NT2/D1 (cell line): Measurements from ENCODE around the gene GUCY1A1.

ENCODE experiments used
- DNase-seq: peaks from one replicate; pipeline ENCODE4 v3.0.0-alpha.2; 2011; ENCODE audit warnings: low read depth, low spot score
- H3K27me3 ChIP-seq: 2 replicates; pipeline ENCODE4 v1.6.0; 2011; ENCODE audit warnings: mild to moderate bottlenecking; ENCODE audit not compliant: insufficient read length, insufficient read depth
- H3K36me3 ChIP-seq: 2 replicates; pipeline ENCODE4 v1.6.1; 2011; ENCODE audit warnings: mild to moderate bottlenecking, low read length, mixed read lengths; ENCODE audit not compliant: insufficient read depth, insufficient read length
- H3K4me1 ChIP-seq: 2 replicates; pipeline ENCODE4 v1.5.1; 2011; ENCODE audit not compliant: insufficient read depth, insufficient read length
- H3K4me3 ChIP-seq: 2 replicates; pipeline ENCODE4 v1.5.1; 2011; ENCODE audit warnings: low read depth; ENCODE audit not compliant: insufficient read length
- H3K9ac ChIP-seq: 2 replicates; pipeline ENCODE4 v1.6.0; 2011; ENCODE audit warnings: low read depth; ENCODE audit not compliant: insufficient read length
- H3K9me3 ChIP-seq: 2 replicates; pipeline ENCODE4 v1.5.1; 2011; ENCODE audit warnings: mild to moderate bottlenecking, low read length; ENCODE audit not compliant: insufficient read depth
- SUZ12 ChIP-seq: IDR thresholded peaks from 2 replicates; pipeline ENCODE4 v1.6.1; 2011; ENCODE audit not compliant: insufficient read length, insufficient read depth; ENCODE audit errors: extremely low read depth
- YY1 ChIP-seq: IDR thresholded peaks from 2 replicates; pipeline ENCODE4 v1.6.1; 2011; ENCODE audit not compliant: insufficient read length, insufficient read depth
- ZNF274 ChIP-seq: IDR thresholded peaks from 2 replicates; pipeline ENCODE4 v1.6.1; 2011; ENCODE audit warnings: mild to moderate bottlenecking, low read depth, low read length

Gene GUCY1A1

GRCh38 chr4:155763551-155763950, 96.9 kb downstream of the GUCY1A1 start:
- H3K36me3 ChIP-seq: no peaks in the 10 kb centered on the region
- no peak overlapping the region for H3K4me3 ChIP-seq
- H3K4me1 ChIP-seq: no peaks in the 10 kb centered on the region
- peaks cover 21% of the 10 kb centered on the region for H3K27me3 ChIP-seq
- no peaks in the 10 kb centered on the region for H3K9me3 ChIP-seq
- DNase-seq: no peak
- TF ChIP-seq ZNF274 (no peak), SUZ12 (no peak)
- H3K9ac ChIP-seq: no peak overlapping the region

DNA sequence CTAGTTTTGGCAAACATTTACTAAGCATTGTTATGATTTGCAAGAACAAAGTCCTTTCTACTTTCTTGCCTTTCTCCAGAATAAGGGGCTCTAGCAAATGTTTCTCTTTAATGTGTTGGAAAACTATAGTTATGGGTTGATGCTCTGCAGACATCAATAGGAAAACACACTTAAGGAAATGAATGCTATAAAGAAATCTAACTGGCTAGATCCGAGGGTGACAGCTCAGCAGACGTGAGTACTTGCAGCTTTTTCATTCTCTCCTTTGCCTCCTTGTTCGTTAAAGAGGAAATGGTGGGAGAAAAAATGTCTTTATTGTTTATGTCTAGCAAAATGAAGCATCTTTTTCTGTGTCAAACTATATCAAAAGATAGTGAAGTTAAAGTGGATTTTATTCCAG, 98.5 kb downstream of the GUCY1A1 start:
- Histone ChIP-seq H3K4me1 (no peaks in the 10 kb centered on the region), H3K4me3 (no peak overlapping the region), H3K36me3 (no peaks in the 10 kb centered on the region), H3K9ac (no peak overlapping the region), H3K9me3 (no peaks in the 10 kb centered on the region), H3K27me3 (peaks cover 8% of the 10 kb centered on the region)
- DNase-seq: no peak
- TF ChIP-seq YY1 (no peak), ZNF274 (no peak), SUZ12 (no peak)

DNA sequence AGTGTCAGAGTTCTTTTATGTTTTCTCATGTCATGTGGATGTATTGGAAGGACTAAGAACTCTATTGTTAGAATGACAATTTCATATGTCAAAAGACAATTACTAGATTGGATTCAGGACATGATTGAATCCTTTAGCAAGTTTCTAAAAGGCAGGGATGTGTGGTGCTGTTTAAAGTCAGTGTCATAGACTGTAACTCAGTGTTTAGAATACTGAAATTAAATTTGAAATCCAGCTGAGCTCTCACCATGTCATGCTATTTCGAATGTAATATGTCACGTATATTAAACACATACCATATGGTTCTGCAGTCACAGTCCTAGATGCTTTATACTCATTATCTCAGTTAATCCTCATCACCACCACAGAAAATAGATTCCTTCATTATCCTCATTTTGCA, 100.0 kb downstream of the GUCY1A1 start:
- no peaks in the 10 kb centered on the region for H3K4me1 ChIP-seq
- H3K9ac ChIP-seq: no peak overlapping the region
- no peaks in the 10 kb centered on the region for H3K36me3 ChIP-seq
- H3K9me3 ChIP-seq: no peaks in the 10 kb centered on the region
- TF ChIP-seq ZNF274 (no peak), SUZ12 (no peak), YY1 (no peak)
- H3K27me3 ChIP-seq: no peaks in the 10 kb centered on the region
- no peak for DNase-seq
- no peak overlapping the region for H3K4me3 ChIP-seq

- H3K4me1 ChIP-seq: no peaks in the 10 kb centered on the region
- H3K9me3 ChIP-seq: no peaks in the 10 kb centered on the region
- H3K9ac ChIP-seq: no peak overlapping the region
- no peaks in the 10 kb centered on the region for H3K36me3 ChIP-seq
- no peak for TF ChIP-seq ZNF274
- no peak for TF ChIP-seq YY1
- no peak for TF ChIP-seq SUZ12
- H3K27me3 ChIP-seq: no peaks in the 10 kb centered on the region
- DNase-seq: no peak
- no peak overlapping the region for H3K4me3 ChIP-seq
Observed at GRCh38 chr4:155768370-155768769, 101.7 kb downstream of the GUCY1A1 start.

- Histone ChIP-seq H3K9ac (no peak overlapping the region), H3K36me3 (no peaks in the 10 kb centered on the region), H3K4me1 (no peaks in the 10 kb centered on the region), H3K27me3 (no peaks in the 10 kb centered on the region), H3K4me3 (no peak overlapping the region), H3K9me3 (no peaks in the 10 kb centered on the region)
- TF ChIP-seq ZNF274 (no peak), YY1 (no peak)
- no peak for DNase-seq
Observed at GRCh38 chr4:155769090-155769489, 102.4 kb downstream of the GUCY1A1 start.

DNA sequence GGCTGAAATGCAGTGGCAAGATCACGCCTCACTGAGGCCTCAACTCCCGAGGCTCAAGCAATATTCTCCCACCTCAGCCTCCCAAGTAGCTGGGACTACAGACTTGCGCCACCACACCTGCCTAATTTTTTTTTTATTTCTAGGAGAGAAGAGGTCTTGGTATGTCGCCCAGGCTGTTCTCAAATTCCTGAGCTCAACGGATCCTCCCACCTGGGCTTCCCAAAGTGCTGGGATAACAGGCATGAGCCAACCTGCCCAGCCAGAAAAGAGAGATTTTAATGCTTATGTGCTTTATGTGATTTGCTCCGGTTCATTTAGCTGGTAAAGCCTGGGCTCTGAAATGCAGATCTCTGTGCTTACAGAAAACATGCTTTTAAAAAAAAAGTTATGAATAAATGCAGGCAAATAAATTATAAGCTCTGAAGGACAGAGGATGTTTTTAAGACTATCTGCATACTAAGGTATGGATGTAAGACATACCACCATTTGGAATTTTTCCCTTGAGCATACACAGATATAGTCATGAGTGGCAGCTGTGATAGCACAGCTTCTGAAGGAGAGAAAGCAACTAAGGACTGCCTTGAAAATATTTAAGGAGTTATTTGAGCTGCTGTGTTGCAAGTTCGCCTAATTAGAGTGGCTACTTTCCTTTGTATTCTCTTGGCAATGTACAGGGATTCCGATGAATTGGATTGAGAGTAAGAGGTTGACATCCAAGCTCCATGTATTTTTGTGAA, 106.0 kb downstream of the GUCY1A1 start:
- H3K9me3 ChIP-seq: no peaks in the 10 kb centered on the region
- H3K4me1 ChIP-seq: no peaks in the 10 kb centered on the region
- H3K9ac ChIP-seq: no peak overlapping the region
- no peak for DNase-seq
- TF ChIP-seq ZNF274 (no peak), SUZ12 (no peak), YY1 (no peak)
- no peaks in the 10 kb centered on the region for H3K36me3 ChIP-seq
- H3K27me3 ChIP-seq: no peaks in the 10 kb centered on the region
- no peak overlapping the region for H3K4me3 ChIP-seq

DNA sequence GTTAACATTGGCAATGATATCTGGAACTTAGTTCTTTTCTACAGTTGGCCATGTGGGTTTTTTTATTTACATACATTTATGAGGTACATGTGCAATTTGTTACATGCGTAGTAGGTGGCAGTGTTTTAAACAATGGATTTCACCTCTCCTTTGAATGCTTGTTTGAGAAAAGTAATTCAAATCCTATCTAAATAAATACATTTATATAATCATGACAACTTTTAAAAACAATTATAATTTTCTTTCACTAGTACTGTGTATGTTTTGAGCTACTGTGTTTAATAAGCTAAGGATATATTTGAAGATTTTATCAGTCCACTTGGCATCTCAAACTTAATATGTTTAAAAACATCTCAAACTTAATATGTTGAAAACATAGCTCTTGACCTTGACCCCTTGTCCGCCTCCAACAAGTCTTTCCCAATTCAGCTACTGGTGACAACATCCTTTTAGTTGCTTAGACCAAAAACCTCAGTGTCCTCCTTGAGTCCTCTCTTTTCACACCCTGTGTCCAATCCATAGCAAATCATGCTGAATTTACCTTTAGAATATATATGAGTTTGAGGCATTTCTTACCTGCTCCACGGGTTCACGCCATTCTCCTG, 106.7 kb downstream of the GUCY1A1 start:
- TF ChIP-seq SUZ12 (no peak), YY1 (no peak), ZNF274 (no peak)
- no peaks in the 10 kb centered on the region for H3K4me1 ChIP-seq
- no peak overlapping the region for H3K4me3 ChIP-seq
- H3K9ac ChIP-seq: no peak overlapping the region
- no peaks in the 10 kb centered on the region for H3K36me3 ChIP-seq
- no peak for DNase-seq
- H3K9me3 ChIP-seq: no peaks in the 10 kb centered on the region
- H3K27me3 ChIP-seq: no peaks in the 10 kb centered on the region
